ENCODE data around the gene ZDHHC17.
"Not testable (repeated sequence)": the region's sequence is repeated elsewhere in the genome, so short reads cannot be mapped to it uniquely, and the experiment has no call there.

Gene ZDHHC17

GRCh38 chr12:76763746-76764675 lies at the start of gene ZDHHC17:
ZDHHC17 (plus strand) TSS chr12:76764115; CDS start chr12:76764237, 122 bp downstream.
- peak; percentile 98 for DNase-seq (ENCODE audit: low spot score)

GRCh38 chr12:76714415-76714814 lies 49.5 kb upstream of the ZDHHC17 start:
- DNase-seq (ENCODE audit: low spot score), result no peak

DNA sequence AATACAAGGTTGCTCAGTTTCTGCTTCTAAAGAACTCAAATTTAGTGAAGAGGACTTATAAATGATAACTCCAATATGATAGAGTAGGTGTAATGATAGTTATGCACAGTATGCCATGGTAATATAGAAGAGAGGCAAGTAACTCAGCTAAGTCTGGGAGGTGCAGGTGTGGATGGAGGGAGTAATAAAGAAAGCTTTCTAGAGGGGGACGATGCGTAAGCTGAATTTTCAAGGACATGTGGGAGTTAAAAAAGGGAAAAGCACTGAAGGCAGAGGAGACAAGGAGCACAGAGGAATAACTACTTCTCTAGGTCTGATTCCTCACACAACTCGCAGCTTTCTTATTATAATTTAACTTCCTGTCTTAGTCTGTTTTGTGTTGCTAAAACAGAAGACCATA lies 49.1 kb upstream of the ZDHHC17 start:
- DNase-seq (ENCODE audit: low spot score), result no peak

DNA sequence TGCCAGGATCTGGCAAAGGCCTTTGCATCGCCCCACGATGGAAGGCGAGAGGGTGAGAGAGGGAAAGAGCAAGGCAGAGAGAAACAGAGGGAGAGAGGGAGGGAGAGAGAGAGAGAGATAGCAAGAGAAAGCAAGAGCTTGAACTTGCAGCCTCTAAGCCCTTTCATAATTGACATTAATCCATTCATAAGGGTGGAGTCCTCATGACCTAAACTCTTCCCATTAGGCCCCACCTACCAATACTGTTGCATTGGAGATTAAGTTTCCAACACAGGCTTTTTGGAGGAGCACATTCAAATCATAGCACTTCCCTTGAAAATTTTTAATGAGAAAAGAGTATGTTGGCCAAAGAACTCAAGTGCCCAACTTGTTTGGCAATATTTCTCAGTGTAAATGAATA lies 48.6 kb upstream of the ZDHHC17 start:
- DNase-seq (ENCODE audit: low spot score), result no peak

- no peak for DNase-seq (ENCODE audit: low spot score)
Measured at GRCh38 chr12:76717314-76717713, 46.6 kb upstream of the ZDHHC17 start.

DNA sequence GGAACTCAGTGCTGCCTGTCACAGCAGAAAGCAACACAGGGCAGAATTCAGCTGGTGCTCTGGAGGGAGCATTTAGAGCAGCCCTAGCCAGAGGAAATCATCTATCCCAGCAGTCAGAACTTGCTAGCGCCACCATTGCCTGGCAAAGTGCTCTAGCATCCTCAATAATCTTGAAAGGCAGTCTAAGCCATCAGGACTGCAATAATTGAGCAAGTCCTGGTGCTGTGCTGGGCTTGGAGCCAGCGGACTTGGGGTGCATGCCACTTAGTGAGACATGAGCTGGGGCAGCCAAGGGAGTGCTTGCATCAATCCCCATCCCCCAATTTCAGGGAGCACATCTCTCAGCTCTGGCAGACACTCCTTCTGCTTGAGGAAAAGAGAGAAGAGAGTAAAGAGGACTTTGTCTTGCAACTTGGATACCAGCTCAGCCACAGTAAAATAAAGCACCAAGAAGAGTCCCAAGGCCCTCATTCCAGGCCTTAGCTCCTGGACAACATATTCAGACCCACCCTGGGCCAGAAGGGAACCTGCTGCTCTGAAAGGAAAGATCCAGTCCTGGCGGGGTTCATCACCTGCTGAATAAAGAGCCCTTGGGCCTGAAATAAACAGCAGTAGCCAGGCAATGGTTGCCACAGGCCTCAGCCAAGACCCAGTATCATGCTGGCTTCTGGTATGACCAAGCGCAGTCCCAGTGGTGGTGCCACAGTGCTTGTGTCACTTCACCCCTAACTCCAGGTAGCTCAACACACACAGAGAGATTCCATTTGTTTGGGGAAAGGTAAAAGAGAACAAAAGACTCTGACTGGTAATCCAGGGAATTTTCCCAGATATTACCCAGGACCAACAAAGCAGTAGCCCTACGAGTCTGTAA lies 44.5 kb upstream of the ZDHHC17 start:
- peak; percentile 11 for DNase-seq (ENCODE audit: low spot score)

DNA sequence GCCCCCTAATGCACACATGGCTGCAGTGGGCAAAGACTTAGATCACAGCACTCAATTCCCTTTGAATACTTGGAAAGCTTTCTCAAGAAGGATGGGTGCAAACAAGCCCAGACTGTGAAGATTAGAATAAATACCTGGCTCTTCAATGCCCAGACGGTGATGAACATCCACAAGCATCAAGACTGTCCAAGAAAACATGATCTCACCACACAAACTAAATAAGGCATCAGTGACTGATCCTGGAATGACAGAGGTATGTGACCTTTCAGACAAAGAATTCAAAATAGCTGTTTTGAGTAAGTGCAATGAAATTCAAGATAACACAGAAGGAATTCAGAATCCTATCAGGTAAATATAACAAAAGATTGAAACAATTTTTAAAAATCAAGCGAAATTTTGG lies 43.8 kb upstream of the ZDHHC17 start:
- peak; percentile 19 for DNase-seq (ENCODE audit: low spot score)

- no peak for DNase-seq (ENCODE audit: low spot score)
Measured at GRCh38 chr12:76726626-76727025, 37.3 kb upstream of the ZDHHC17 start.

DNA sequence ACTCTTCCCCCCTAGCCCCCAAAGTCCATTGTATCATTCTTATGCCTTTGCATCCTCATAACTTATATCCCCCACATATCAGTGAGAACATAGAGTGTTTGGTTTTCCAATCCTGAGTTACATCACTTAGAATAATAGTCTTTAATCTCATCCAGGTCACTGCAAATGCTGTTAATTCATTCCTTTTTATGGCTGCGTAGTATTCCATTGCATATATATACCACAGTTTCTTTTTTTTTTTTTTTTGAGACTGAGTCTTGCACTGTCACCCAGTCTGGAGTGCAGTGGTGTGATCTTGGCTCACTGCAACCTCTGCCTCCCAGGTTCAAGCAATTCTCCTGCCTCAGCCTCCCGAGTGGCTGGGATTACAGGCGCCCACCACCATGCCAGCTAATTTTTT lies 31.7 kb upstream of the ZDHHC17 start:
- DNase-seq (ENCODE audit: low spot score), result not testable (repeated sequence)

DNA sequence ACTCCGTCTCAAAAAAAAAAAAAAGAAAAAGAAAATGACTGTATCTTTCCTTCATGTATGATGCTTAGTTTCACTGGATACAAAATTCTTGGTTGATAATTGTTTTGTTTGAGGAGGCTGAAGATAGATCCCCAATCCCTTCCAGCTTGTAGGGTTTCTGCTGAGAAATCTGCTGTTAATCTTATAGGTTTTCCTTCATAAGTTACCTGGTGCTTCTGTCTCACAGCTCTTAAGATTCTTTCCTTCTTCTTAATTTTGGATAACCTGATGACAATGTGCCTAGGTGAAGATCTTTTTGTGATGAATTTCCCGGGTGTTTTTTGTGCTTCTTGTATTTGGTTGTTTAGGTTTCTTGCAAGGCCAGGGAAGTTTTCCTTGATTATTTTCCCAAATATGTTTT lies 26.2 kb upstream of the ZDHHC17 start:
- DNase-seq (ENCODE audit: low spot score), result not testable (repeated sequence)

DNA sequence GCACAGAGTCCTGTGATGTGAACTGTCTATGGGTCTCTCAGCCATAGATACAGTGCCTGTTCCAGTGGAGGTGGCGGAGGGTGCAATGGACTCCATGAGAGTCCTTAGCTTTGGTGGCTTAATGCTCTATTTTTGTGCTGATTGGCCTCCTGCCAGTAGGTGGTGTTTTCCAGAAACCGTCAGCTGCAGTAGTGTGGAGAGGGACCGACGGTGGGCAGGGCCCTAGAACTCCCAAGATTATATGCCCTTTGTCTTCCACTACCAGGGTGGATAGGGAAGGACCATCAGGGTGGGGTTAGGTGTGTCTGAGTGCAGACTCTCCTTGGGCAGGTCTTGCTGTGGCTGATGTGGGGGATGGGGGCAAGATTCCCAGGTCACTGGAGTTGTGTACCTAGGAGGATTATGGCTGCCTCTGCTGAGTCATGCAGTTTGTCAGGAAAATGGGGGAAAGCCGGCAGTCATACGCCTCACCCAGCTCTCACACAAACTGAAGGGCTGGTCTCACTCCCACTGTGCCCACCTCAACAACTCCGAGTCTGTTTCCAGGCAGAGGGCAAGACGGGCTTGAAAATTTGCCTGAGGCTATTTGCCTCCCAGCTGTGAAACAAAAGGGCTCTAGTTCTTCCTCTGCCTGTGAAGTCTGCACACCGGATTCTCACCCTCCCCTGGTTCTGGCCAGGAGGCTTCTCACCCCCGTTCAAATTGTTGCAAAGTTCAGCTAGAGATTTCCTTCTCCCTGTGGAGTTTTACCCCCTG lies 24.9 kb upstream of the ZDHHC17 start:
- DNase-seq (ENCODE audit: low spot score), result no peak

DNA sequence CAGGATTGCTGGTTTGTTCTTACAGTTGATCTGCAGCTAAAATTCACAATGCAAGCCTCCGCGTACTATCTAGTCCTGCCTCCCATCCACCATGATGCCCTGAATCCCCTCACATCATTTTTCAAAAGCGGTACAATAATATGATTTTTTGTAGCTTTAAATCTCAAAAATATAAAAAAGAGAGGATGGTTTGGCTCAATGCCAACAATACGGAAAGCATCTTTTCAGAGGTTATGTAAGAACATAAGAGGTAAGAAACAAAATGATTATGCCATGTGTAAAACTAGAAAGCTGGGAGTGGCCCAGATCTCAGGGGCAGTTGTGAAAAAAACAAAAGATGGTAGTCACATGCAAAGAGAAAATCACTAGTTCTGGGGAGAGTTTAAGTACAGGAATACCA lies 24.0 kb upstream of the ZDHHC17 start:
- no peak for DNase-seq (ENCODE audit: low spot score)

DNA sequence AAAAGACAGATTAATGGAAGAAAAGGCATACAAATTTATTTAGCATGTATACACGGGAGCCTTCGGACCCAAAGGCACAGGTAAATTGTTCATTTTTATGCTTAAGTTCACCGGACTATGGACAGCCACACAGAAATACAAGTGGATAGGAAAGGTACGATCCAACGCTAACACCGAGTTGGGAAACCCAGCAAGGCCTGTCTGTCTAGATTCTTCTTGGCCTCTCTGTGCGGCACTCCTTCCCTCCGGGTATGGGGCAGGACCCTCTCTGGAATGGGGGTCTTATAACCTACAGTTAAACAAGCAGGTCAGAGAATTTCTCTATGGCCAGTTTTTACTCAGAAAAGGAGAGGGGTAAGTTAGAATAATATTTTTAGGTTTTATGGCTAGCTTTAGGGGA lies 23.4 kb upstream of the ZDHHC17 start:
- DNase-seq (ENCODE audit: low spot score), result no peak

DNA sequence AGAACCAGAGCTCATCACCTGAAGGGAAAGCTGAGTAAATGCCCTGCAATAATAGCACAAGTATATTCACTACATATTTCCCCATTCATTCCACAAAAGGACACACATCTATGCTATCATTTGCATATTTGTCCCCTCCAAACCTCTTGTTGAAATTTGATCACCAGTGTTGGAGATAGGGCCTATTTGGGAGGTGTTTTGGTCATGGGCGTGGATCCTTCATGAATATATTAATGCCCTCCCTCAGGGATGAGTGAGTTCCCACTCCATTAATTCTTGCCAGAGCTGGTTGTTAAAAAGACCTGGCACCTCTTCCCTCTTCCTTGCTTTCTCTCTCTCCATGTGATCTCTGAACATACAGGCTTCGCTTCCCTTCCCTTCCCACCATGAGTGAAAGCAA lies 18.6 kb upstream of the ZDHHC17 start:
- DNase-seq (ENCODE audit: low spot score), result no peak

DNA sequence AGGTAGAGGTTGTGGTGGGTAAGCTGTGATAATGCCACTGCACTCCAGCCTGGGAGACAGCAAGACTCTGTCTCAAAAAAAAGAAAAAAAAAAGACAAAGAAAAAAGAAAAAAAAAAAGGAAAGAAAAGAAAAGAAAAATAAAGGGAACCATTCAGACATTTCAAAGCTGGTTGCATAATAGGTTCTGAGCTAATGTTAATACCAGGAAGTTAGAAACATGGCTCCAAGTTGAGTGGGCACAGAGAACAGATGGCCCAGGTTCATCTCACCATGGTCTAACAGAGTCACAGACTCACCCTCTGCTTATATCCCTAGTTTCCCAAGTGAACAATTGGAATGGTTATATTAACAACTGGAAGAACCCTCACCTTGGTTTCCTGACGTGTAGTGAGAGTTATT lies 17.4 kb upstream of the ZDHHC17 start:
- DNase-seq (ENCODE audit: low spot score), result no peak

DNA sequence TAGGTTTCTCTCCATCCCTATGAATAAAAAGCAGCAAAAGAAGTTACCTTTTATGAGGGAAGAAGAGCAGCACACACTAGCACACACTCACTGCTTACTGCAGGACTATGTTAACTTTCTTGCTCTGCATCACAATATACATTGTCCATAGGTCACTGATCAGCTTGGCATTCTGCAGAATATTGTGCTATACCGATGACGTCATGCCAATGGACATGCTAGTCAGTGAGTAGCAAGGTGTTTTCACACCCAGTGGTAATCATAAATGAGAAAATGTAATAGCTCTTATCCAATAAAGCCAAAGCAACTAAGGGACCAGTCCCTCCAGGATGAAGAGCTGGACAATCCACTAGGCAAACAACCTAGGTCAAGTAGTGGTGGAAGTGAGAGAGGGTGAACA lies 16.7 kb upstream of the ZDHHC17 start:
- DNase-seq (ENCODE audit: low spot score), result no peak

- no peak for DNase-seq (ENCODE audit: low spot score)
Measured at GRCh38 chr12:76755829-76756379, 8.0 kb upstream of the ZDHHC17 start.

DNA sequence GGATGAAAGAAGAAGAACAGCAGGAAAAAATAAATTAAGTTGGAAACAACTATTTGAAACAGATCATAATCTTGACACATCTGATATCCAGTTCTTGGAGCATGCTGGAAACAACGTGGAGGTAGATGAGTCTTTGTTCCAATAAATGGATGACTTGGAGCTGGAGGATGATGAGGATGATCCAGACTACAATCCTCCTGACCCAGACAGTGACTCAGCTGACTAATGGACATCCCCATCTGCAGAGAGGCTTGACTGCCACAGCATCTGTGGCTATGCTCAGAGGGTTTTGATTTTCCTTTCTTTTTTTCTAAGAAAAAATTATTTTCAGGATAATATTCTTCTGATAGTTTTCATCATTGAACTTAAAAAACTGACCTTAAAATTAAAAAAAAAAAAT lies 6.2 kb upstream of the ZDHHC17 start:
- DNase-seq (ENCODE audit: low spot score), result peak; percentile 23

DNA sequence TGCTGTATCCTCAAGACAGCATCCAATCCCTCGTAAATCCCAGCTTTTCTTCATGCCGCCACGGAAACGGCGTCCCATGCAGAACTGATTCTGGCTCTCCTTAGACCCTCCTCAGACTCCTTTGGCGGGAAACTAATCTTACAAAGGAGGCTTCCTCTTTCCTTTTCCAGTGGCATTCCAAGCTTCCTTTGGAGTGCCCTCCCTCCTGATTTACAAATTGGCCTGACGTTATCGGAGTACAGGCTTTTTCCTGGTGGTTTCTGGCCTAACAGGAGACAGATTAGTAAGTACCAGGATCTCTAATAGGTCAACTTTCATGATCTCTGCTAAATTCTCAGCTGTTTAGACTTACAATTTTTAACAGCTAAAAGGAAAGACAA lies 1.3 kb upstream of the ZDHHC17 start:
- DNase-seq (ENCODE audit: low spot score), result no peak

GRCh38 chr12:76764856-76765255 lies 941 bp downstream of the ZDHHC17 start:
- no peak for DNase-seq (ENCODE audit: low spot score)

GRCh38 chr12:76765598-76765997 lies 1.7 kb downstream of the ZDHHC17 start:
- no peak for DNase-seq (ENCODE audit: low spot score)

DNA sequence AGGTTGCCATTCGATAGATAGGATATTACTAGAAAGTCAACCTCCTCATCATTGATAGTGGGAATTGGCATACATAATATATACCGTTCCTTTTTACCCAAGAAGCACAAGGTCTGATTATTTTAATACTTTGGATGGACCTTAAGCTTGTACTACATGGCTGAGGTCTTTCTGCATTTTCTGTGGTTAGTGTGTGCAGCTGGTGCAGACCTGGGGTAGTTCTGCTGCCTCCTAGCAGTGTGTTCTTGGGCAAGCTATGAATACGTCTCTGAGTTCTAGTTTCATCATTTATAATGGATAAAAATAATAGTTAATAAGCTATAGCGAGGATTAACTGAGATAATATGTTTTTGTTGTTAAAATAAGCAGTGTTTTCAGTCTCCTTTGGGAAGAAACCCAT lies 2.2 kb downstream of the ZDHHC17 start:
- DNase-seq (ENCODE audit: low spot score), result no peak

Data from AG20443 (cell line).